Esophagus muscularis mucosa (tissue), 4 donors: ENCODE measurements around the gene KIRREL3. TPM values are rescaled to one million over a fixed set of nuclear protein-coding genes. Genes with fewer than 3 reads are reported as not detected.
"Not testable (repeated sequence)": the region's sequence is repeated elsewhere in the genome, so short reads cannot be mapped to it uniquely, and the experiment has no call there.

Source experiments
- DNase-seq: peaks from one replicate; pipeline ENCODE4 v3.0.0-alpha.2; 2017; ENCODE audit errors: extremely low spot score
- H3K27ac ChIP-seq, 4 donors: fragments of 200-600 bp; sonication (generic); replicated peaks in 1 of 4; 1 replicate in 3 of 4; 2 replicates in 1 of 4; pipeline ENCODE4 v1.5.1; 2016 to 2019; ENCODE audit warnings: mild to moderate bottlenecking in 1 of 4
- H3K27me3 ChIP-seq, 4 donors: fragments of 200-600 bp; sonication (generic); one replicate each; pipeline versions ENCODE4 v1.5.1 to v1.6.0; 2016 to 2019
- H3K36me3 ChIP-seq, 4 donors: fragments of 200-600 bp; sonication (generic); one replicate each; pipeline ENCODE4 v1.5.1; 2016 to 2019
- H3K4me1 ChIP-seq, 4 donors: fragments of 200-600 bp; sonication (generic); one replicate each; pipeline ENCODE4 v1.5.1; 2016 to 2019
- H3K4me3 ChIP-seq, 4 donors: fragments of 200-600 bp; sonication (generic); 1 replicate in 2 of 4; 2 replicates in 2 of 4; pipeline ENCODE4 v1.5.1; 2016 to 2019; ENCODE audit warnings: mild to moderate bottlenecking in 4 of 4, moderate library complexity in 1 of 4
- H3K9me3 ChIP-seq, 4 donors: fragments of 200-600 bp; sonication (generic); 1 replicate in 3 of 4; 2 replicates in 1 of 4; pipeline ENCODE4 v1.5.1; 2016 to 2019
- EP300 ChIP-seq: sonication (generic); formaldehyde crosslinking; IDR thresholded peaks from one replicate; pipeline ENCODE4 v1.6.1; 2017; ENCODE audit warnings: antibody characterized with exemption
- POLR2A ChIP-seq: fragments of 450-650 bp; IDR thresholded peaks from one replicate; pipeline ENCODE4 v1.6.1; 2017; ENCODE audit warnings: antibody characterized with exemption, moderate library complexity, mild to moderate bottlenecking, low read depth
- POLR2AphosphoS5 ChIP-seq, 2 donors: sonication (generic); formaldehyde crosslinking; IDR thresholded peaks; one replicate each; pipeline ENCODE4 v1.6.1; 2017; ENCODE audit warnings: antibody characterized with exemption in 2 of 2
- WGBS: methylation state at CpG from one replicate; pipeline ENCODE4 v1.1.5; 2018; 5-methylcytosine and 5-hydroxymethylcytosine counted together
- intact Hi-C: fragments of 100-400 bp; cut with DNase I; formaldehyde crosslinking; loops from one replicate; pipeline ENCODE4 v1.15.1; 2023
- small RNA-seq, 3 donors: library from RNA; depleted of rRNA; stranded (forward); fragments of <200 nt; gene quantifications; one replicate each; pipeline ENCODE3, GENCODE V24; 2016
- total RNA-seq, 4 donors: library from RNA; depleted of rRNA; stranded (reverse); fragments of >200 nt; gene quantifications; one replicate each; pipeline versions ENCODE4 v1.1.0 to v1.2.1, GENCODE V29; 2016
- TF ChIP-seq, protein P1 (sequence below), 3 experiments: fragments of 200-600 bp in 2 of 3; fragments of 450-650 bp in 1 of 3; sonication (generic) in 2 of 3; IDR thresholded peaks; one replicate each; pipeline ENCODE4 v1.5.1; 2017 to 2019; ENCODE audit warnings: antibody characterized with exemption in 3 of 3, mild to moderate bottlenecking in 2 of 3, moderate library complexity in 1 of 3

Gene KIRREL3
- total RNA-seq, 4 donors from 2014 or later, result 1.7 to 6.5 (median 3.1) TPM

GRCh38 chr11:126378763-126379162 lies 621.8 kb downstream of the KIRREL3 start:
- intact Hi-C loops, result no loop called here
- Histone ChIP-seq H3K4me3 (no peak overlapping the region), H3K4me1 (peaks cover 3 to 21% (median 15%) of the 10 kb centered on the region in 4 donors), H3K36me3 (peaks cover 0 to 4% (median 0%) of the 10 kb centered on the region in 4 donors), H3K9me3 (no peaks in the 10 kb centered on the region), H3K27me3 (no peaks in the 10 kb centered on the region), H3K27ac (no peak overlapping the region)
- DNase-seq, result no peak
- TF ChIP-seq, protein P1, sequence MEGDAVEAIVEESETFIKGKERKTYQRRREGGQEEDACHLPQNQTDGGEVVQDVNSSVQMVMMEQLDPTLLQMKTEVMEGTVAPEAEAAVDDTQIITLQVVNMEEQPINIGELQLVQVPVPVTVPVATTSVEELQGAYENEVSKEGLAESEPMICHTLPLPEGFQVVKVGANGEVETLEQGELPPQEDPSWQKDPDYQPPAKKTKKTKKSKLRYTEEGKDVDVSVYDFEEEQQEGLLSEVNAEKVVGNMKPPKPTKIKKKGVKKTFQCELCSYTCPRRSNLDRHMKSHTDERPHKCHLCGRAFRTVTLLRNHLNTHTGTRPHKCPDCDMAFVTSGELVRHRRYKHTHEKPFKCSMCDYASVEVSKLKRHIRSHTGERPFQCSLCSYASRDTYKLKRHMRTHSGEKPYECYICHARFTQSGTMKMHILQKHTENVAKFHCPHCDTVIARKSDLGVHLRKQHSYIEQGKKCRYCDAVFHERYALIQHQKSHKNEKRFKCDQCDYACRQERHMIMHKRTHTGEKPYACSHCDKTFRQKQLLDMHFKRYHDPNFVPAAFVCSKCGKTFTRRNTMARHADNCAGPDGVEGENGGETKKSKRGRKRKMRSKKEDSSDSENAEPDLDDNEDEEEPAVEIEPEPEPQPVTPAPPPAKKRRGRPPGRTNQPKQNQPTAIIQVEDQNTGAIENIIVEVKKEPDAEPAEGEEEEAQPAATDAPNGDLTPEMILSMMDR (IDR thresholded peaks at IDR 0.05), result no peak
- no peak for TF ChIP-seq POLR2AphosphoS5 (IDR thresholded peaks at IDR 0.05)
- no peak for TF ChIP-seq EP300
- no peak for TF ChIP-seq POLR2A
- 61% methylated on average over 4 of the region's 4 CpGs for WGBS

GRCh38 chr11:126375726-126376125 lies 624.8 kb downstream of the KIRREL3 start:
- H3K36me3 ChIP-seq, result peaks cover 0 to 1% (median 0%) of the 10 kb centered on the region in 4 donors
- TF ChIP-seq POLR2AphosphoS5 (IDR thresholded peaks at IDR 0.05), result no peak
- no peak for TF ChIP-seq POLR2A
- no peak for TF ChIP-seq EP300
- no peaks in the 10 kb centered on the region for H3K27me3 ChIP-seq
- no peaks in the 10 kb centered on the region for H3K9me3 ChIP-seq
- intact Hi-C loops, result no loop called here
- H3K4me3 ChIP-seq, result no peak overlapping the region
- no peak overlapping the region for H3K27ac ChIP-seq
- 67% methylated on average over 7 of the region's 7 CpGs for WGBS
- peaks cover 14 to 21% (median 16%) of the 10 kb centered on the region in 4 donors for H3K4me1 ChIP-seq
- DNase-seq, result no peak

DNA sequence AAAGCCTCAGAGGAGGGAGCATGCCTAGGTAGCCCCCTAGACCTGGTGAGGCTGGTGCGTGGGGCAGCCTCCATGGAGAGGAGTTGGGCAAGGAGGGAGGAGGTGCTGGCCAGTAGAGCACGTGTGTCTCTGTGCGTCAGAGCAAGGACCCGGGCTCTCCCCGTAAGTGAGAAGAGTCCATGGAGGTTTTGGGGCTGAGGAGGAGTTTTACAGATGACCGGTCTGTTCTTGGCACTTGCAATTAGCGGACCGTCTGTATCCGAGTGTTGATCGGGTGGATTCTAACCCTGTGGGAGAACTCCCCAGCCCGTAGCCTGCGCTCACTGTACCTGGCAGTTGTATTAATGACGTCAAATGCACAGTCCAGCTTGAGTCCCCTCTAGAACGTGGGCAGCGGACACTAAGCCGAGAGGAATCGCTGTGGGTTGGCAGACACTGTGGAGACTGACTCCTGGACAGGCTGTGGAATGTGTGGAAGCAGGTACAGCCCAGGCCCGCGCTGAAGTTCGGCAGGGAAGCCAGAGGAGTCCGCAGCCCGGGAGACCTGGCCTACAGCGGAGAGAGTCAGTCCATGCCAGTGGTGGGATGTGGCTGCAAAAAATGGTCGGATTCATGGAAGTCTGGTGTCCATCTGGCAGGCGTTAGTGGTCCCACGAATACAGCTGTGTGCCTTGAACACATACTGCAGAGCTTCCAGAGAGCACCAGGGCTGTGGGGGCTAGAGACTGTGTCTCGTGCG lies 625.8 kb downstream of the KIRREL3 start:
- peaks cover 9 to 18% (median 14%) of the 10 kb centered on the region in 4 donors for H3K4me1 ChIP-seq

DNA sequence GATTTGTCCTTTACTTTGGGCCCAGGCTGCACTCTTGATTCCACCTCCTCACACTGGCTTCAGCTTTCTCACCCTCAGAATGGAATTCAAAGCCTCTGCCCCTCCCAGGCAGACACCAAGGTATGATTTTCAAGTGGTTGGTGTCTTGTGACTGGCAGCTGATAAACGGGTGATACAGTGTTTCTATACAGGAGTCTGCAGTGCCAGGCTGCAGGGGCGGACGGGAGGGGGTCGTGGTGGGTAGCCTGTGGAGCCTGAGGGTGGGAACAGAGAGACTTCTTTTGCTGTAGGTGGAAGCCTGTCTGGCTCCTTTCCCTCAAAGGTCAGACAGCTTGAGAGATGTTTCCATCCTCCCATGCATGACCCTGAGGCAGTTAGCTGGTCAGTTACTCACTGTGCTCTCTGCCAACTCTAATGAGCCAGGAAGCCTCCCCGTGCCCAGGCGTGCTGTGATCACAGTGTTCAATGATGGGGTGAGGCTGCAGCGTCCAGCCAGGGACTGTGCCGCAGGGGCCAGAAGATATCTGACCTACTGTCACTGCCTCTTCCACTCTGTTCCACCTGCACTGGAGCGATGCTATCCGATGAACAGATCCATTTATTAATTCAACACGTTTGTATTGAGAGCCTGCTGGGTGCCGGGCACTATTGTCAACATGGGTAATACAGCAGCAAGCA lies 627.0 kb downstream of the KIRREL3 start:
- H3K27me3 ChIP-seq, H3K9me3 ChIP-seq, H3K36me3 ChIP-seq, DNase-seq, H3K4me3 ChIP-seq, intact Hi-C loops, H3K27ac ChIP-seq: not testable (repeated sequence)
- WGBS, result 62% methylated on average over 4 of the region's 12 CpGs
- peaks cover 9 to 21% (median 15%) of the 10 kb centered on the region in 4 donors for H3K4me1 ChIP-seq

More for the DNA sequence above, 625.8 kb downstream of the KIRREL3 start:
- H3K27me3 ChIP-seq, H3K4me3 ChIP-seq, intact Hi-C loops, DNase-seq, H3K36me3 ChIP-seq, H3K9me3 ChIP-seq, H3K27ac ChIP-seq: not testable (repeated sequence)
- 90% methylated on average over 16 of the region's 28 CpGs for WGBS

Small RNA genes within 50 kb of the gene (small RNA-seq; reads per million reads assigned to genes)
- gene AP001318.3 (0 reads per million in 3 donors), gene MIR3167 (0 to 0.19 (median 0) reads per million in 3 donors)
